Fibroblast of skin of back (primary cell): Measurements from ENCODE around the gene VRK1.

ENCODE experiments used
- DNase-seq: peaks from one replicate; pipeline ENCODE4 v3.0.0-alpha.2; 2013

Gene VRK1

DNA sequence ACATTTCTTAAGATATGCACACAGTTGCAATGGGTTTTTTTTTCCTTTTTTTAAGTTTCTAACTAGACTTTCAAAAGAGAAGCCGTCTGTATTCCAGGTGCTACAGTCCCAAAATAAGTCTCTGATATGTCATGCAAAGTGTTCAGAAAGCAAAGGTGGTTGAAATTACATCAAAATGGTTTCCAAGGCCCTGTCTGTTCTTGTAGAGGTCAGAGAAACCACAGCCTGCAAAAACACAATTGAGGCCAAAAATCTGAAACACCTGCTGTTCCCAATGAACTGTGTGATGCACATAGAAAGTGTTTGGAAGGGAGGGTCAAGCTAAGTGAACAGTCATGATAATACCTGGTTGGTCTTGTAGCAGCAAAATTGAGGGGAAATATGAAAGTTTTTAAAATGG lies 91.0 kb downstream of the VRK1 start:
- DNase-seq: no peak

DNA sequence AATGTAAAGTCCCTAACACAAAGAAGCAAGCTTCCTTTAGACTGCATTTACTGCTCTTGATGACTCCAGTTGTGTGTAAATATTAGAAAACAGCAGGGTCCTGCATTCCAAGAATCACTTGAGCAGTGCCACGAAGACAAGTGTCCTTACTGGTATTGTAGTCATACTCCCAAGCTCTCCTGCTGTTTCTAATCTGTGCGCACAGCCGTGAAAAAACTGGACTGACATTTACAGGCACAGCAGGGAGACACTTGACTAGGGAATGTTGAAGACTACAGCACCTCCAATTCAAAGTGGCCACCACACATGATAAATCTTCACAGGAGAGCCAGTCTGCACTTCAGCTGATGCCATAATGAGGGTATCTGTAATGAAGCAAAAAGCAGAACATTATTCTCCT lies 91.4 kb downstream of the VRK1 start:
- DNase-seq: peak; percentile 19

GRCh38 chr14:96889091-96889490 lies 91.9 kb downstream of the VRK1 start:
- DNase-seq: no peak

- no peak for DNase-seq
Observed at GRCh38 chr14:96893966-96894622, 96.9 kb downstream of the VRK1 start.

- peak; percentile 40 for DNase-seq
Observed at GRCh38 chr14:96894966-96895365, 97.8 kb downstream of the VRK1 start.

DNA sequence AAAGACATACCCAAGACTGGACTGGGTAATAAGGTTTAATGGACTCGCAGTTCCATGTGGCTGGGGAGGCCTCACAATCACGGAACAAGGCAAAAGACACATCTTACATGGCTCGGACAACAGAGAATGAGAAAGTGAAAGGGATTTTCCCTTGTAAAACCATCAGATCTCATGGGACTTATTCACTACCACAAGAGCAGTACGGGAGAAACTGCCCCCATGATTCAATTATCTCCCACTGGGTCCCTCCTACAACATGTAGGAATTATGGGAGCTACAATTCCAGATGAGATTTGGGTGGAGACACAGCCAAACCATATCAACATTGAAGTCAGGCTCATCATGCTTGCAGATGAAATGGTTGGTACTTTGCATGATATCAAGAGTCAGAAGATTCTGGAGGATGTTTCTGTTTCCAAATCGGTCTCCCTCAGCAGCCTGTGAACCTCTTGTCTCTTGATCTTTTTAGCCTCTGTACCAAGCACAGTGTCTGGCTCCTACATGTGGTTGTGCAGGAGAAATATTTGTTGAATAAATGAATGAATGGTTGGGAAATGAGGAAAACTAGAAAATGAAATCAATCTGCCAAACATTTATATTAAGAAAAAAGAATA lies 98.6 kb downstream of the VRK1 start:
- no peak for DNase-seq

DNA sequence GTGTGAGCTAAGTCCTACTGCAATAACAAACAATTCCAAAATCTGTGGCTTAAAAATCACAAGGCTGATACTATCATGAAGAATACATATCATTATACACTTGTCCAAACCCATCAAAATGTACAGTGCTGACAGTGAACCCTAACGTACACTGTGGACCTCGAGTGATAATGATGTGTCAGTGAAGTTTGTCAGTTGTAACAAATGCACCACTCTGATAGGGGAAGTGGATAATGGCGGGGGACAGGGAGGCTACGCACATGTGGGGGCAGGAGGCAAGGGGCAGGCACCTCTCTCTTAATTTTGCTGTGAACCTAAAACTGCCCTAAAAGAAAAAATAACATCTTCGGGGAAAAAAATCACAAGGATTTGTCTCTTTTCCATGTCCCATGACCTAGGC lies 100.0 kb downstream of the VRK1 start:
- DNase-seq: no peak

GRCh38 chr14:96901227-96901626 lies 104.0 kb downstream of the VRK1 start:
- no peak for DNase-seq

DNA sequence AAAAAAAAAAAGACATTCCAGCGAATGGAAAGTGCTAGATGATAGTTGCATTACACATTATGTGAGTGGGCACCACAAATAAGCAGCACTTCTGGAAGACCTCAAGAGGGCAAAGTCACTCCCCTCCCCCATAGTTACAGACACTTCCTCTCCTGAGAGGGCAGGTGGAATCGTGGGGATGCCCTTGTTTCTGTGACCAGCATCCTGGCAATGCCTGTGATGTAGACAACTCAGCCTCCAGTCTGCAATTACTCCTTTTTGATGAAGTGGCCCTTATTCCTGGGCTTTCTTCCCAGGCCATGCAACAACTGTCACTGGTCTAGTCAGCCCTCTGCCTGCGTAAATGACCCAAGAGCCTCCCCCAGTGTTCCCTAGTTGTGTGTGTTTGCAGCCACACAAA lies 104.8 kb downstream of the VRK1 start:
- DNase-seq: no peak

- DNase-seq: no peak
Observed at GRCh38 chr14:96903444-96904023, 106.4 kb downstream of the VRK1 start.

DNA sequence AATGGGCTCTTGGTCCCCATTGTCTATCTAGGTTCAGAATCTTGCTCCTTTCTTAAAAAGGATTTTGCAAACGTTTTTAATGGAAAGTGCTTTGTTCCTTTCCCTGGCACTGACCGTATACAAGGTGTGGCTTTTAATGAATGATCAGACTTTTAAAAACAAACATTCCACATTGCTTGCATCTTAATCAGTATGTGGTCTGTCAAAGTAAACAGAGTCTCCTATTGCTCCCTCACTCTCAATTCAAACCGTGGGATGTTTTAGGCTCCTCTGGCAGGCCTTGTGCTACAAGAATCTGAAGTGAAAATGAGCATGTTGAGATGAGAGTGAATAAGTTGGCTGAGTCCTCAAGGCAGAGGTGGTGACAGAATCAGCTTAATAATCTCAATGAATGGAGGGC lies 107.0 kb downstream of the VRK1 start:
- peak; percentile 7 for DNase-seq

DNA sequence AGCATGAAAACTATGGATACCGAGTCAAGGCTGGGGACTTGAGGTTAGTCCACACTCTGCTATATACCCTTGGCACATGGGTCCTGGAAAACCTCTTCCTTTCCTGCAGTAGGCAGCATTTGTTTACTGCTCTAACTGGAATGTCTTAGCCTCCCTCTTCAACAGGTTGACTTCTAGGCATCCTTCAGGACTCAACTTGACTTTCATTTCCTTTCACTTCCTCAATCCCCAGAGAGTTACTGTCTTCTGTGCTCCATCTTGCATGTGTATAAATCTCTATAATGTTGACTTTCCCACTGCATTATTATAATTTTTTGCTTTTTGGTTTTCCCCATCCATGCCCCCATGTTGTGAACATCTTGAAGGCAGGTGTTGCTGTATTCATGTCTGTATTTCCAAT lies 107.9 kb downstream of the VRK1 start:
- no peak for DNase-seq

- no peak for DNase-seq
Observed at GRCh38 chr14:96905825-96906224, 108.6 kb downstream of the VRK1 start.

DNA sequence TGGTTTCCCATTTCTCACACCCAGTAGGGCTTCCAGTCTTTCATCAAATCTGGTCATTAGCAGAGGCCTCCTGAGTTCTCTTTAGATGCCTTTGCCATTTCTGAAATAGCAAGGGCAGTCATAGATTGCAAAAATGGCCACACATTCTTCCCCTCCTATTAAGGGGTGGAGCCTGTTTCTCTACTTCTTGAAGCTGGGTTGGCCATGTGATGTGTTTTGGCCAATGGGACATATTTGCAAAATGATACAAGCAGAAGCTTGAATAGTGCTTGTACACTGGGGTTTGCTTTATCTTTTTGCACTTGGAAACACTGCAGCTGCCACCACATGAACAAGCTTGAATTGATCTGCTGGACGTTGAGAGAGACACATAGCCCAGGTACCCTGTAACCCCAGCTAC lies 109.3 kb downstream of the VRK1 start:
- DNase-seq: no peak

DNA sequence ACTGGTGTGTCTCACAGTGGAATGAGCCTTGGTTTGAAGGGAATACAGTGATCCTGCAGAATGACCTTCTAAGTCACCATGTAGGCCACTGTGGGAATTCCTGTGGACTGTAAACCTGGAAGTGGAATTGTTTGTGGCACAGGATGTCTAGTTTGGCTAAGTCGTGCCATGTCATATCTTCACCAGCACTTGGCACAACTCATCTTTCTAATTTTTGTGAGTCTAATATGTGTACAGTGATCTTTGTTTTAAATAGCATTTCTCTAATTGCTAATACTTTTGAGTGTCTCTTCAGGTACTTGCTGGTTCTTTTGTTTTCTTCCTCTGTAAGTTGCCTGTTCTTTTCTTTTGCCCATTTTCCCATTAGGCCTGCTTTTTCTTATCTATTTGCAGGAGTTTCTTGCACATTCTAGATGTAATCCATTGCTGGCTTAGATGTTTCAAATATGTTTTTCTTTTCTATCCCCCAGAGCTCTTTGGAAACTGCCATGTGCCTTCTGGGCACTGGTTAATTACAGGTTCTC lies 112.7 kb downstream of the VRK1 start:
- DNase-seq: no peak

GRCh38 chr14:96911499-96912149 lies 114.4 kb downstream of the VRK1 start:
- DNase-seq: no peak

- no peak for DNase-seq
Observed at GRCh38 chr14:96914571-96915128, 117.5 kb downstream of the VRK1 start.

DNA sequence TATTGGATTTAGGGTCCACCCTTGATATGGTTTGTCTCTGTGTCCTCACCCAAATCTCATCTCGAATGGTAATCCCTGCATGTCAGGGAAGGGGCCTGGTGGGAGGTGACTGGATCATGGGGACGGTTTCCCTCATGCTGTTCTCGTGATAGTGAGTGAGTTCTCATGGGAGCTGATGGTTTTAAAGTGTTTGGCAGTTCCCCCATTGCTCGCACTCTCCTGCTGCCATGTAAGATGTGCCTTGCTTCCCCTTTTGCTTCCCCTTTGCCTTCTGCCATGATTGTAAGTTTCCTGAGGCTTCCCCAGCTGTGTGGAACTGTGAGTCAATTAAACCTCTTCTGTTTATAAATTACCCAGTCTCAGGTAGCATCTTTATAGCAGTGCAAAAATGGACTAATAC lies 118.3 kb downstream of the VRK1 start:
- DNase-seq: no peak

DNA sequence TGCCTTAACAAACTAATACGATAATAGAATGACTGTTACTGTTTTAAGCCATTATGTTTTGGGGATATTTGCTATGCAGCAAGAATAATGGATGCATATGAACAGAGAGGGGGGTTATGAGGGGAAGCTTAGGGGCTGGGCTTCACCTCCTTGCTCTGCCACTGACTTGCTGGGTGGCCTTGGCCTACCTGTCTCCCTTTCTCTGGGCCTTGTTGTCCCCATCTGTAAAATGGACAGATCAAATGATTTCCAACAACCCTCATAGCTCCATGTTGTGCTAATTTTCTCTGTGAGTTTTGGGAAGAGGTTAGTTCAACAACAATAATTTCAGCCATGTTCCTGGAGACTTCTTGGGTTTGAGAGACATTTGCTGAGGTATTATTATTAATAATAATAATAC lies 119.6 kb downstream of the VRK1 start:
- DNase-seq: no peak

- no peak for DNase-seq
Observed at GRCh38 chr14:96917442-96917963, 120.3 kb downstream of the VRK1 start.

- no peak for DNase-seq
Observed at GRCh38 chr14:96920023-96920422, 122.8 kb downstream of the VRK1 start.

- DNase-seq: no peak
Observed at GRCh38 chr14:96920820-96921219, 123.6 kb downstream of the VRK1 start.

DNA sequence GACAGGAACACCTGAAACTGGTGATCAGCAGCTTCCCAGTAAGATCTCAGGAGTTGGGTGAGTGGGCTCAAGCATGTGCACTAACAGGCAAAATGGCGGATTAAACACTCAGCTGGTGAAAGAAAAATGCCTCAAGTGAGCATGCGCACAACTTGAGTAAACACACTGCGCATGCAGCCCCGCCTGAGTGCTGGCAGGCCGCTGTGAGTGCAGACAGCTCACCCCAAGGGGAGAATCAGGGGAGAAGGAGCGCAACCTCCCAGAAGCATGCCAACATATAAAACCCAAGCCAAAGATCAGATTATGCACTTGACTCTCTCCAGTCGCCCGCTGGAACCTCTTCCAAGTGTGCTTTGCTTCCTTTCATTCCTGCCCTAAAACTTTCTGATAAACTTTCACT lies 125.8 kb downstream of the VRK1 start:
- no peak for DNase-seq
